Measurements from ENCODE around the gene UBA52. TPM values are rescaled to one million over a fixed set of nuclear protein-coding genes. Genes with fewer than 3 reads are reported as not detected.

The UBA52 gene
- polyA plus RNA-seq, 6 donors from 2014 or later, result 1,188 to 1,782 (median 1,685) TPM

DNA sequence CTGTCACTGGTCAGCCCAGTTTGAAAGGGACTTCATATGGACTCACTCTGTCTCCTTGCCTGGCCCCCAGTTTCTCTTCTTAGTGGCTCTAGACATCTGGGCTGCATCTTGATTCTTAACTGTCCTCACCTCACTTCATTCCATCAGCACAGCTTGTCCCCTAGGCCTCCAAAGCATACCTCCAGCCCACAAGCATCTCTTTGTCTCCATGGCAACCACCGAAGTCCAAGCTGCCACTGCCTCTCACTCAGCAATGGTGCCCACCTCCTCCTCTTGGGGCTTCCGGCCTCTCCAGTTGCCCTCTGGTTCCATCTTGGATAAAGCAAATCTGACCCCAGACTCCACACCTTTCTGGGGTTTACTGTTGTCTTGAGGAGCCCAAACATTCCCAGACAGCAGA is 55.2 kb downstream of the UBA52 start:
- ATAC-seq (ENCODE audit: low read depth in 2 of 2) (no peak), DNase-seq (no peak)
- Mint-ChIP-seq H3K36me3 (no peaks in the 10 kb centered on the region), H3K9me3 (no peaks in the 10 kb centered on the region), H3K27me3 (peaks cover 9 to 27% (median 10%) of the 10 kb centered on the region in 3 donors), H3K4me3 (no peak overlapping the region), H3K27ac (no peak overlapping the region), H3K4me1 (peaks cover 0 to 4% (median 0%) of the 10 kb centered on the region in 3 donors)

Other genes starting within 250 kb of the UBA52 start
- 100 to 1,000 TPM; 111 to 157 (median 123) TPM for gene LSM4, start 248.8 kb upstream of the UBA52 start, polyA plus RNA-seq (ENCODE audit: low read depth in 6 of 6)
- gene PGPEP1, start 231.3 kb upstream of the UBA52 start, polyA plus RNA-seq (ENCODE audit: low read depth in 6 of 6), result 10 to 100 TPM in 2 of 6 donors, 1 to 10 TPM in 4; 4.0 to 11.8 (median 8.0) TPM
- not detected for gene GDF15, start 185.7 kb upstream of the UBA52 start, polyA plus RNA-seq (ENCODE audit: low read depth in 6 of 6)
- gene LRRC25, start 174.2 kb upstream of the UBA52 start, polyA plus RNA-seq (ENCODE audit: low read depth in 6 of 6), result 10 to 100 TPM in 4 of 6 donors, 1 to 10 TPM in 1, under 1 TPM in 1; 0.17 to 30.8 (median 17.9) TPM
- 10 to 100 TPM; 54.7 to 78.0 (median 61.8) TPM for gene SSBP4, start 152.5 kb upstream of the UBA52 start, polyA plus RNA-seq (ENCODE audit: low read depth in 6 of 6)
- 10 to 100 TPM in 2 of 6 donors, 1 to 10 TPM in 4; 6.3 to 12.2 (median 8.6) TPM for gene ISYNA1, start 133.7 kb upstream of the UBA52 start, polyA plus RNA-seq (ENCODE audit: low read depth in 6 of 6)
- 10 to 100 TPM in 5 of 6 donors, 1 to 10 TPM in 1; 7.0 to 19.3 (median 14.6) TPM for gene ELL, start 49.8 kb upstream of the UBA52 start, polyA plus RNA-seq (ENCODE audit: low read depth in 6 of 6)
- gene FKBP8, start 28.3 kb upstream of the UBA52 start, polyA plus RNA-seq (ENCODE audit: low read depth in 6 of 6), result 100 to 1,000 TPM in 1 of 6 donors, 10 to 100 TPM in 5; 69.8 to 100 (median 71.6) TPM
- 100 to 1,000 TPM in 1 of 6 donors, 10 to 100 TPM in 5; 75.3 to 108 (median 84.5) TPM for gene KXD1, start 14.0 kb upstream of the UBA52 start, polyA plus RNA-seq (ENCODE audit: low read depth in 6 of 6)
- gene REX1BD, start 16.9 kb downstream of the UBA52 start, polyA plus RNA-seq (ENCODE audit: low read depth in 6 of 6), result 100 to 1,000 TPM in 2 of 6 donors, 10 to 100 TPM in 4; 76.0 to 107 (median 91.9) TPM
- gene CRLF1, start 34.9 kb downstream of the UBA52 start, polyA plus RNA-seq (ENCODE audit: low read depth in 6 of 6), result 1 to 10 TPM in 2 of 6 donors, under 1 TPM in 2, not detected in 2; 0.44 to 7.0 (median 0.97) TPM
- gene TMEM59L, start 41.0 kb downstream of the UBA52 start, polyA plus RNA-seq (ENCODE audit: low read depth in 6 of 6), result not detected
- 1 to 10 TPM in 5 of 6 donors, not detected in 1; 2.0 to 3.7 (median 3.6) TPM for gene KLHL26, start 65.2 kb downstream of the UBA52 start, polyA plus RNA-seq (ENCODE audit: low read depth in 6 of 6)
- 1 to 10 TPM in 5 of 6 donors, not detected in 1; 1.4 to 2.4 (median 1.4) TPM for gene CRTC1, start 111.8 kb downstream of the UBA52 start, polyA plus RNA-seq (ENCODE audit: low read depth in 6 of 6)
- under 1 TPM in 1 of 6 donors, not detected in 5; 0.36 TPM for gene COMP, start 219.4 kb downstream of the UBA52 start, polyA plus RNA-seq (ENCODE audit: low read depth in 6 of 6)

Data from naive B cell (primary cell).